Left ventricle myocardium superior (tissue), 1 donor: Measurements from ENCODE around the gene AKR1C2. TPM values are rescaled to one million over a fixed set of nuclear protein-coding genes. Genes with fewer than 3 reads are reported as not detected.
"Not testable (repeated sequence)": the region's sequence is repeated elsewhere in the genome, so short reads cannot be mapped to it uniquely, and the experiment has no call there.

Experiments used
- ATAC-seq: fragments of 200-7000 bp; cut with Tn5 transposase; one replicate; pipeline ENCODE4 v1.9.1; 2020; ENCODE audit warnings: mild to moderate bottlenecking, moderate library complexity
- DNase-seq: peaks from one replicate; pipeline ENCODE4 v3.0.0-alpha.2; 2020
- intact Hi-C: fragments of 100-400 bp; cut with micrococcal nuclease; formaldehyde crosslinking; loops from one replicate; pipeline ENCODE4 v1.11.0; 2022
- total RNA-seq: library from RNA; stranded (reverse); fragmentation: NEBNext Ultra II Directional; extraction: Animal tissue kit (Norgen Biotek cat#: 25700); gene quantifications from one replicate; pipeline ENCODE4 v1.2.1, GENCODE V29; 2021
- donor health status: DM: no; HTN: yes; CAD: no; lungs with severe emphysema.

Gene AKR1C2
- total RNA-seq, 1 donor from 2014 or later, result 14.2 TPM

GRCh38 chr10:5031588-5031987 lies 27.9 kb upstream of the AKR1C2 start:
- intact Hi-C loops, ATAC-seq: not testable (repeated sequence)

GRCh38 chr10:5030989-5031388 lies 27.3 kb upstream of the AKR1C2 start:
- intact Hi-C loops, result no loop called here
- ATAC-seq (no peak), DNase-seq (no peak)

More at GRCh38 chr10:5031588-5031987, 27.9 kb upstream of the AKR1C2 start:
- DNase-seq, result not testable (repeated sequence)

- DNase-seq, intact Hi-C loops: not testable (repeated sequence)
- peak; percentile 82 for ATAC-seq
Observed at GRCh38 chr10:5025461-5025881, 21.8 kb upstream of the AKR1C2 start.

GRCh38 chr10:5023177-5023805 lies 19.6 kb upstream of the AKR1C2 start:
- ATAC-seq, result no peak
- intact Hi-C loops, result no loop called here
- DNase-seq, result no peak

- intact Hi-C loops, DNase-seq: not testable (repeated sequence)
- peak; percentile 16 for ATAC-seq
Observed at GRCh38 chr10:5021624-5022290, 18.1 kb upstream of the AKR1C2 start.

- intact Hi-C loops, DNase-seq: not testable (repeated sequence)
- ATAC-seq, result peak; percentile 62
Observed at GRCh38 chr10:5019770-5020612, 16.3 kb upstream of the AKR1C2 start.

GRCh38 chr10:5018671-5019277 lies 15.1 kb upstream of the AKR1C2 start:
- DNase-seq, intact Hi-C loops: not testable (repeated sequence)
- peak; percentile 90 for ATAC-seq

- ATAC-seq, result no peak
- intact Hi-C loops, result no loop called here
Observed at GRCh38 chr10:5018134-5018533, 14.5 kb upstream of the AKR1C2 start.

GRCh38 chr10:5014936-5015335 lies 11.3 kb upstream of the AKR1C2 start:
- intact Hi-C loops, result no loop called here
- no peak for DNase-seq
- peak; percentile 14 for ATAC-seq

More at GRCh38 chr10:5018134-5018533, 14.5 kb upstream of the AKR1C2 start:
- no peak for DNase-seq

GRCh38 chr10:5014200-5014910 lies 10.7 kb upstream of the AKR1C2 start:
- intact Hi-C loops, ATAC-seq, DNase-seq: not testable (repeated sequence)

GRCh38 chr10:5013385-5013784 lies 9.7 kb upstream of the AKR1C2 start:
- intact Hi-C loops, result no loop called here
- no peak for ATAC-seq
- no peak for DNase-seq

- no peak for ATAC-seq
- intact Hi-C loops, result no loop called here
- no peak for DNase-seq
Observed at GRCh38 chr10:5012595-5012994, 8.9 kb upstream of the AKR1C2 start.

GRCh38 chr10:5011392-5011791 lies 7.7 kb upstream of the AKR1C2 start:
- ATAC-seq, intact Hi-C loops, DNase-seq: not testable (repeated sequence)

GRCh38 chr10:5010043-5010442 lies 6.4 kb upstream of the AKR1C2 start:
- intact Hi-C loops, ATAC-seq: not testable (repeated sequence)

GRCh38 chr10:5008857-5009548 lies 5.3 kb upstream of the AKR1C2 start:
- DNase-seq, intact Hi-C loops, ATAC-seq: not testable (repeated sequence)

More at GRCh38 chr10:5010043-5010442, 6.4 kb upstream of the AKR1C2 start:
- not testable (repeated sequence) for DNase-seq

- ATAC-seq, DNase-seq, intact Hi-C loops: not testable (repeated sequence)
Observed at GRCh38 chr10:5004501-5004900, 844 bp upstream of the AKR1C2 start.

GRCh38 chr10:5004030-5004385 lies 351 bp upstream of the AKR1C2 start:
- DNase-seq, intact Hi-C loops, ATAC-seq: not testable (repeated sequence)
